Panc1 (cell line): ENCODE data around the gene POLE4. TPM values are rescaled to one million over a fixed set of nuclear protein-coding genes. Genes with fewer than 3 reads are reported as not detected.

Source experiments
- ATAC-seq: fragments of 200-7000 bp; cut with Tn5 transposase; 2 replicates; pipeline ENCODE4 v1.9.1; 2020; ENCODE audit warnings: mild to moderate bottlenecking, moderate library complexity
- BruUV-seq: library from RNA; stranded (reverse); fragments of 400-500 nt; replicated peaks from 2 replicates; lab custom pipeline; 2021; lab: Mats Ljungman, UMichigan
- CTCF ChIA-PET: fragments of 300-600 bp; sonication (Branson Sonifier 250); formaldehyde crosslinking; loops from one replicate; lab custom pipeline; 2022; ENCODE audit warnings: antibody characterized with exemption; lab: Charles Lee
- POLR2A ChIA-PET: fragments of 300-600 bp; sonication (Branson Sonifier 250); formaldehyde crosslinking; loops from one replicate; lab custom pipeline; 2022; ENCODE audit warnings: antibody characterized with exemption; lab: Charles Lee
- DNase-seq: peaks from one replicate; pipeline ENCODE4 v3.0.0-alpha.2; 2010; ENCODE audit warnings: low read depth, low spot score
- H3K27ac ChIP-seq: 2 replicates; pipeline ENCODE4 v1.5.1; 2011; ENCODE audit warnings: mild to moderate bottlenecking, low read length, inconsistent platforms
- H3K27me3 ChIP-seq: fragments of 200-500 bp; sonication (Bioruptor generic); 2 replicates; pipeline ENCODE4 v1.6.0; 2014; ENCODE audit warnings: low read length, inconsistent platforms; ENCODE audit not compliant: control insufficient read depth, insufficient read depth
- H3K36me3 ChIP-seq: fragments of 200-500 bp; sonication (Bioruptor generic); 2 replicates; pipeline ENCODE4 v1.5.1; 2014; ENCODE audit warnings: inconsistent platforms, mild to moderate bottlenecking, low read length, moderate library complexity; ENCODE audit not compliant: control insufficient read depth, insufficient read depth
- H3K4me1 ChIP-seq: 2 replicates; pipeline ENCODE4 v1.5.1; 2011; ENCODE audit warnings: inconsistent platforms, mild to moderate bottlenecking, low read length, moderate library complexity; ENCODE audit not compliant: control insufficient read depth, insufficient read depth
- H3K4me3 ChIP-seq, 2 experiments: 2 replicates each; pipeline ENCODE4 v1.5.1; 2011 to 2012; ENCODE audit warnings: low read depth in 2 of 2, low read length in 2 of 2, mild to moderate bottlenecking in 2 of 2, inconsistent platforms in 1 of 2, moderate library complexity in 1 of 2
- H3K9me3 ChIP-seq: fragments of 200-500 bp; sonication (Bioruptor generic); 2 replicates; pipeline ENCODE4 v1.5.1; 2014; ENCODE audit warnings: low read depth, mild to moderate bottlenecking, inconsistent platforms, low read length, moderate library complexity; ENCODE audit not compliant: control insufficient read depth, insufficient read depth
- CTCF ChIP-seq: fragments of 450-650 bp; IDR thresholded peaks from 2 replicates; pipeline ENCODE4 v1.5.1; 2017; ENCODE audit warnings: mild to moderate bottlenecking
- POLR2AphosphoS5 ChIP-seq: IDR thresholded peaks from 2 replicates; pipeline ENCODE4 v1.6.1; 2012; ENCODE audit warnings: mild to moderate bottlenecking, low read depth, low read length, moderate library complexity
- REST ChIP-seq, 2 experiments: IDR thresholded peaks; 2 replicates each; pipeline ENCODE4 v1.6.1; 2011 to 2012; ENCODE audit warnings: low read depth in 2 of 2, control low read depth in 1 of 2, low read length in 1 of 2, mild to moderate bottlenecking in 1 of 2, moderate library complexity in 1 of 2; ENCODE audit not compliant: insufficient read depth in 1 of 2
- SIN3A ChIP-seq: IDR thresholded peaks from 2 replicates; pipeline ENCODE4 v1.6.1; 2012; ENCODE audit warnings: low read depth, mild to moderate bottlenecking, low read length, moderate library complexity, borderline replicate concordance; ENCODE audit not compliant: insufficient read depth
- TCF7L2 ChIP-seq: IDR thresholded peaks from 2 replicates; pipeline ENCODE4 v1.6.1; 2011; ENCODE audit warnings: mild to moderate bottlenecking, low read depth, low read length, inconsistent platforms
- in situ Hi-C: cut with HindIII; loops from 2 replicates; pipeline ENCODE4 v1.10.0; 2016; ENCODE audit warnings: low sequenced_read_pairs, low pct_unique_long_range_greater_than_20kb
- intact Hi-C: fragments of 100-400 bp; cut with micrococcal nuclease; formaldehyde crosslinking; loops from one replicate; pipeline ENCODE4 v1.10.0; 2022; ENCODE audit not compliant: unreplicated experiment
- total RNA-seq: library from RNA; stranded (reverse); gene quantifications from one replicate; pipeline ENCODE4 v1.2.1, GENCODE V29; 2021; ENCODE audit not compliant: unreplicated experiment

The POLE4 gene
- total RNA-seq, 1 experiment from 2014 or later, result 103 TPM

GRCh38 chr2:74939919-74940812 is 18.3 kb upstream of the POLE4 start:
- no peak for ATAC-seq

GRCh38 chr2:74941284-74941683 is 17.2 kb upstream of the POLE4 start:
- in situ Hi-C loops, result no loop called here
- CTCF ChIA-PET, result no interaction called here
- ATAC-seq (no peak), DNase-seq (no peak)
- H3K27ac ChIP-seq, result no peak overlapping the region
- H3K27me3 ChIP-seq, result no peaks in the 10 kb centered on the region; the same call in 1 of the 2 replicates
- no peaks in the 10 kb centered on the region for H3K36me3 ChIP-seq
- no peaks in the 10 kb centered on the region for H3K4me1 ChIP-seq
- BruUV-seq, result no TSS peak
- POLR2A ChIA-PET, result no interaction called here
- no peaks in the 10 kb centered on the region for H3K9me3 ChIP-seq
- intact Hi-C loops, result no loop called here
- H3K4me3 ChIP-seq, result no peak overlapping the region
- TF ChIP-seq CTCF, result no peak
- no peak for TF ChIP-seq REST (IDR thresholded peaks at IDR 0.05; ENCODE audit: insufficient read depth in 1 of 2, low read depth in 2 of 2, low read length in 1 of 2)
- TF ChIP-seq TCF7L2, result no peak
- no peak for TF ChIP-seq SIN3A

More at GRCh38 chr2:74939919-74940812, 18.3 kb upstream of the POLE4 start:
- in situ Hi-C loops, result no loop called here
- DNase-seq, result no peak
- no peak for TF ChIP-seq TCF7L2
- TF ChIP-seq CTCF, result no peak
- TF ChIP-seq SIN3A, result no peak
- TF ChIP-seq POLR2AphosphoS5, result no peak
- TF ChIP-seq REST (IDR thresholded peaks at IDR 0.05; ENCODE audit: insufficient read depth in 1 of 2, low read depth in 2 of 2, low read length in 1 of 2), result no peak
- BruUV-seq, result no TSS peak
- H3K27me3 ChIP-seq, result no peaks in the 10 kb centered on the region; the same call in 1 of the 2 replicates
- POLR2A ChIA-PET, result no interaction called here
- CTCF ChIA-PET, result interaction anchor here (0.5 kb wide), 1 partner anchor 38 kb away, joined by 8 read pairs; no protein-coding TSS in a partner anchor
- no peak overlapping the region for H3K27ac ChIP-seq
- no peaks in the 10 kb centered on the region for H3K36me3 ChIP-seq
- no peaks in the 10 kb centered on the region for H3K4me1 ChIP-seq
- H3K4me3 ChIP-seq, result no peak overlapping the region
- H3K9me3 ChIP-seq, result no peaks in the 10 kb centered on the region
- intact Hi-C loops, result no loop called here
